T-helper 9 cell (primary cell): Measurements from ENCODE around the gene RDH12.
"Not testable (repeated sequence)": the region's sequence is repeated elsewhere in the genome, so short reads cannot be mapped to it uniquely, and the experiment has no call there.

Source experiments
- DNase-seq: peaks from one replicate; pipeline ENCODE4 v3.0.0-alpha.2; 2020
- total RNA-seq, 2 donors: gene quantifications; one replicate each; lab custom pipeline; 2026; lab: John Stamatoyannopoulos, UW

RDH12 gene
- 0 reads per million in 2 donors for total RNA-seq

DNA sequence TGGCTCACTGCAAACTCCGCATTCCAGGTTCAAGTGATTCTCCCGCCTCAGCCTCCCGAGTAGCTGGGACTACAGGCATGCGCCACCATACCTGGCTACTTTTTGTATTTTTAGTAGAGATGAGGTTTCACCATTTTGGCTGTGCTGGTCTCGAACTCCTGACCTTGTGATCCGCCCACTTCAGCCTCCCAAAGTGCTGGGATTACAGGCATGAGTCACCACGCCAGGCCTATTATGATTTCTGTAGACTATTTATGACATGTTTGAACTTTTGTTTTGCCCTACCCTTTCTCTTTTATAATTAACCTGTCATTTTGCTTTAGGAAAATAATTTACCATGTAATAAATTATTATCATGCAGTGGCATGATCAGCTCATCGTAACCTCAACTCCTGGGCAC lies at the start of gene RDH12:
Gene RDH12, plus strand, starts transcription at position 395 of the 400 bp plus-strand sequence. CDS start 20,757 bp downstream, outside the sequence.
- not testable (repeated sequence) for DNase-seq

DNA sequence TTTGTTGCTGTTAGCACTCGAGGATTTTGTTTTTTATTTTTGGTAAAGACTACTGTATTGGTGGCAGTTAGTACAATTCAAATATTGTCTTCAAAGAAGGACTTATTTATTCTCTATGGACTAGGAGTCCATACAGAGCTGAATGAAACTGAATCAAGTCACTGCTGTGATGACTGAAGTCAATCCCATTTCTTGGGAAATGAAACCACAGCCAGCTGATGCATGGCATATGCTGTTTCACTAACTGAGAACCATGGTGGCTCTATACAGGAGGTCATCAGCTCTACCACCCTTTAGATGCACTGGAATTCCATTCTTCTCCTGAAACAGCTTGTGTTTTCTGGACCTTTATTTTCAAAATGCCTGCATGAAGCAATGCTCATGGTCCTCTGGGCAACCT lies 49.5 kb upstream of the RDH12 start:
- no peak for DNase-seq

DNA sequence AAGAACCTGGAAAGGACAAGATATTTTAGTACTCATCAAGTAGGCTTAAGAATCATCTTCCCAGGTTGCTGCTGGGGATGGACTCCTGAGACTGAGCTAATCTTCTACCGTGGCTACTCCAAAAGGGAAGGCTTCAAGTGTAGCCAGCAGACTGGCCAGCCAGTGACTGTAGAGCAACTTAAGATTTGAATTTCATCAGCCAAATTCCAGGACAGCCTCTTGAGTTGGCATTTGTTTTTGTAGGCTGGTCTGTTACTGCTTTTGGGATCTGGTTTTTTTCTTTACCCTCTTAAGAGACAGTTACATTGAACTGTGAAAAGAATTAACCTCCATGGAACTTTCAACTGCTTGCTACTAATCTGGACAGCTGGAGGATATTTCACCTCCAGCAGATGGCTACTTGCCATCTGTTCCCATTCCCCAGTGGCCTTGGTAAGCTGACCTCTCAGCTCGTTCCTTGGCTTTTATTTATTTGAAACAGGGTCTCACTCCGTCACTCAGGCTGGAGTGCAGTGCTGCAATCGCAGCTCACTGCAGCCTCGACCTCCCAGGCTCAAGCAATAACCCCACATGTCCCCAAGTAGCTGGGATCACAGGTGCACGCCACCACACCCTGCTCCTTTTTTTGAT lies 47.9 kb upstream of the RDH12 start:
- no peak for DNase-seq

DNA sequence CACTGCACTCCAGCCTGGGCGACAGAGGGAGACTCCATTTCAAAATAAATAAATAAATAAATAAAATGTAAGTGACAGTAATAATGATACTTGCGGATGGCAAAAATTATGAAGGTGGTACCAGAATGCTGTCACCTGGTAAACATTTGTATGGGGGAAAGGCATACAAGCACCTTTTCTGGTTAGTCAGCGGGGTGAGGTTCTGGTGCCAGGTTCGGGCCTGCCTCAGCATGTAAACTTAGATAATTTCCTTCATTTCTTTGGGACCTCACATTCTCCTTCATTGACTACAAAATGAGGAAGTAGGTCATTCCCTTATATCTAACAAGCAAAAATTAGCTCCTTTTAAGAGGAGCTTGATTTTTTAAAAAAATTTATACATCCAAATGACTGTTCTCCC lies 38.1 kb upstream of the RDH12 start:
- DNase-seq: no peak

DNA sequence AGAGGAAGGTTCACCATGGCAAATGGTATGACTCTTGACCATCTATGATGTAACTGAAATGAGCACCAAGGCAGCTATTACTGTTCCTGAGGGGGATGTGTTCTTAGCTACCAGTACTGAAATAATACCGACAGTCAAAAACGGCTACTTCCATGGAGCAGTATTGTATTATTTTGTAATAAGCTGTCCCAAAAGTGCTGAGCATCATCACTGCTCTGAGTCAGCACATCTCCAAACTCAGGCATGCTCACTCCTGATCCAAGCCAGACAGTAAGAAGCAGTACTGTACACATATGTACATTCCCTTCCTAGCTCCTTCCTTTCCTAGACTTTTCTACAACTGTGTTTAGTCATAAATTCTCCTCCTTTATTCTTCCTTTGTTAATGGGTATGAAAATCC lies 35.8 kb upstream of the RDH12 start:
- DNase-seq: no peak

DNA sequence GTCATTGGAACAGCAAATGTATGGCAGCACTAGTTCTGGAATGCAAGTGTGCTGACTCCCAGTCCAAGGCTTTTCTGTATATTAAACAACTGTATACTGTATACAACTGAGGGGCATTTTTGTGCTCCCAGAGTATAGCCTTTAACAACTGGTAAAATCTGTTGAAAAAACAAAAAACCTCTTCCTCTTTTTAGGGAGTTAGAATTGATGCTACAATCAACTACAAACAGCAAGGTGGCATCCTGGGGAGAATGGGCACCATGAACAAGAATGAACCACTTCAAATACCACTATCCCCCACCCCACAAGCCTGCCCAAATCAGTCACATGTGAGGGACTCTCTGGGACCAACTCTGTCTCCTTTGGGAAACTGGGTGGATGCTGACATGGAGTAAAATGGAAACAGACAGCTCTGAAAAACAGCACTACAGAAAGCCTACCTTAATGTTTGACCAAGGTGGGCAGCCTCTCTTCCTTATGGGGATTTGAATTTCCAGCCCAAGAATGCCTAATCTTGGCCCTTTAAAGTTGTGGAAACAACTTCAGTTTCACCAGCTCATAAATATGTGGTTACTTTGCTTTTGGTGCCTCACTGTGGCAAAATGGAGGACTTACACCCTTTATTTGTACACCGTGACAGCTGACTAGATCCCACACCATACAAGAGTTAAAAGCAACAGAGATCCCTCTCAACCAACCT lies 34.8 kb upstream of the RDH12 start:
- no peak for DNase-seq

DNA sequence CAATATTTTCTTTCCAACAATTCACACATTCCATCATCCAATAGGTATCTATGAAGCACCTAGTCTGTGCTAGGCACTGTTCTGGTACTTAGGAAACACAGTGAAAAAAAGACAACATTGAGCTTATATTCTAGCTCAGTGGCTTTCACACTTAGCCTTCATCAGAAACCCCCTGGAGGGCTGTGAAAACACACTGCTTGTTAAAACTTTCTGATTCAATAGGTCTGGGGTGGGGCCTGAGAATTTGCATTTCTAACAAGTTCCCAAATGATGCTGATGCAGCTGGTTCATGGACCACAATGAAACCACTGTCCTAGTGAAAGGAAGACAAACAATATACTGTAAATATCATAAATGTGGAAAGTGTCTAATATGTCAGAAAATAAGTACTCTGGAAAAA lies 33.1 kb upstream of the RDH12 start:
- no peak for DNase-seq

DNA sequence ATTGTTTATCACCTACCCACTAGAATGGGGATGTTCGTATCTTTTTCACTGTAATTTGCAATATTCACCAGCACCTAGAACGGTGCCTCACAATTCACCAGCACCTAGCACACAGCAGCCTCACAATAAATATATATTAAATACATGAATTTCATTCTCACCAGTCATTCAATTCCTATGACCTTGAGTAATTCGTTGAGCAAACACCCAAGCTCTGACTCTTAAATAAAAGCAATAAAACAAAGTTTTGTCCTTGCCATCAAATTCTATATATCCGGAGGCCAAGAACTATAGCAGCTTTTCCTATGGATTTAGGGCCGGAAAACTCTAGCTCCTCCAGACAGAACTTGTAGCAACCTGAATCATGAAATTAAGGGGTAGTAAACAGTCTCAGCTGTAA lies 28.2 kb upstream of the RDH12 start:
- DNase-seq: no peak

DNA sequence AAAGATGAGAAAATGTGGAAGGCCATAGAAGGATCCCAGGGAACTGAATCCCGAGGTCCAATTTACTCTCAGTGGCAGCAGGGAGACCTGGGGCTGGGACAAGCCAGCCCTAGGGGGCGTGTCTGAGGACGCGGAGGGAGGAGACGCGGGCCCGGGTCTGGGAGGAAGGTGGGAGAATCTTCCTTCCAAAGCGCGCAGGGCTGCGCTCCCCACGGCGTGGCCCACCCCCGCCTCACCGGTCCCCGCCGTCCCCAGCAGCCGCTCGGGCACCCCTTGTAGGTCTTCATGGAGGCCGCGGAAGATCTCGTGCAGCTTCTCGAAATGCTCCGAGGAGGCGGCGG lies 27.6 kb upstream of the RDH12 start:
- DNase-seq: peak; percentile 57

DNA sequence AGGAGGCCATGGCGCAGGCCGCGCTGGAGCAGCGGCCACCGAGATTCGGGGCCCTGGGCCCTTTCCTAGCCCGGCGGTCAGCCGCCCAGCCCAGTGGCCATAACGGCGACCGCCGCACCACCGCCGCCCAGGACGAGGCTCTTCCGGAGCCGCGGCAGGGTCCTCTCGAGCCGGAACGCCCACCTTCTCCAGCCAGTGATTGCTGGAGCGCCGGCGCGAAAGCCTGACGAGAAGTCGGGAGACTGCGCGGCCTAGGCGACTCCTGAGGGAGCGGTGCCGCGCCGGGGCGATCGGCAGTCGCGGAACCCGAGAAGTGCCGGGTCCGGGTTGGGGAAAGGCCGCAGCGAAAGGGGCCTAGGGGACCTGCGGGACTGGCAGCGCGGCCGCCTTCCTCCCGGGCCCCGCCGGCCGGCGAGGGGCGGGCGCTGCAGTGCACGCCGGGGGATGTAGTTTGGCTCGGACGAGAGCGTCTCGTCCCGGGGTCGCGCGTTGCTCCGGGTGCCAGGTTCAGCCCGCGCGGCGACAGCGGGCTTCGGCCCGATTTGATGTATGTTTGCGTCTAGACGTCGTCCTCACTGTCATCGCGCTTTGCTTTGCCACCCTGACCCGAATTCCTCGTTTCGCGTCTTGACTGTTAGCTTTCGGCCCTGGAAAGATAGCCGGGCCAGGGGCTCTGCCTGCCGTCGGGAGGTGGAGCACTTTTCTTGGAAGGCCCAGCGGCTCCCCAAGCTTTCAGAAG lies 27.0 kb upstream of the RDH12 start, which contains the start of gene VTI1B:
Gene VTI1B, minus strand, starts transcription at position 153 of the 739 bp plus-strand sequence. Its CDS starts 143 bp downstream, at position 10.
- peak; percentile 73 for DNase-seq

DNA sequence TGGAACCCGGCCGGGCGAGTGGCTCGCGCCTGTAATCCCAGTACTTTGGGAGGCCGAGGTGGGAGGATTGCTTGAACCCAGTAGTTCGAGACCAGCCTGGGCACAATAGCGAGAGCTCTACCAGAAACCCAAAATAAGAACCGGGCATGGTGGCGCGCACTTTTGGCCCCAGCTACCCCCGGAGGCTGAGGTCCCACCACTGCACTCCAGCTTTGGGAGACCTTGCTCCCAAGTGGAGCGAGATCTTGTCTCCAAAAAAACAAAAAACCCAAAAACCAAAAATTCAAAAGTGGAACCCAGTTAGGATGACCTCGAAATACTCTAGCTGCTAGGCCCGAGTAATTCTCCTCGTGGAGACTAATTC lies 26.5 kb upstream of the RDH12 start:
- no peak for DNase-seq

DNA sequence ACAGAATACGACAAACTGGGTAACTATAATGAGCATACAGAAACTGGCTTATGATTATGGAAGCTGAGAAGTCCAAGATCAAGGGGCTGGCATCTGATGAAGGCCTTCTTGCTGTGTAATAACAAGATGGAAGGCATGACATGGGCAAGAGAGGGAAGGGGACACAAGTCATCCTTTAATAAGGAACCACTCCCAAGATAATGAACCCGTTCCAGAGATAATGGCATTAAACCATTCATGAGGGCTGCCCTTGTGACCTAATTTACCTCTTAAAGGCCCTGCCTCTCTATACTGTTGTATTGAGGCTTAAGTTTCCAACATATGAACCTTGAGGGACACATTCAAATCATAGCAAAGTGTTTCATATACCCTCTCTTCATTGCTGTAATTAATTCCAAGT lies 22.7 kb upstream of the RDH12 start:
- no peak for DNase-seq

DNA sequence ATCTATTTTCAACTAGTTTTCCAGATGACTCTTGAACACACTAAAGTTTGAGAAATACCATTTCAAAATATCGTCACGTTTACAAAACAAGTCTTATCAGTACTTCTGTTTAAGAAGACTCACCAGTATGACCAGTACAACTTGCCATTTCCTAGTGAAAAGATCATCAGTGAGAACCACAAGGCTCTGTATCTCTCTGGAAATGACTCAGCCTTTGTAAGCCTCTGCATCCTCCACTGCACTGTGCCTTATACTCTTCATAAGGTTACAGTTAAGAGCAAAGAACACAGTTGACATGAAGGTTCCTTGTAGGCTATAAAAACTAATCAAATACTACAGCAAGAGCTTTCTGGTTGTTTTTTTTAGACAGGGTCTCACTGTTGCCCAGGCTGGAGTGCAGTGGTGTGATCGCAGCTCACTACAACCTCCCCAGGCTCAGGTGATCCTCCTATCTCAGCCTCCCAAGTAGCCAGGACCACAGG lies 21.5 kb upstream of the RDH12 start:
- DNase-seq: no peak

DNA sequence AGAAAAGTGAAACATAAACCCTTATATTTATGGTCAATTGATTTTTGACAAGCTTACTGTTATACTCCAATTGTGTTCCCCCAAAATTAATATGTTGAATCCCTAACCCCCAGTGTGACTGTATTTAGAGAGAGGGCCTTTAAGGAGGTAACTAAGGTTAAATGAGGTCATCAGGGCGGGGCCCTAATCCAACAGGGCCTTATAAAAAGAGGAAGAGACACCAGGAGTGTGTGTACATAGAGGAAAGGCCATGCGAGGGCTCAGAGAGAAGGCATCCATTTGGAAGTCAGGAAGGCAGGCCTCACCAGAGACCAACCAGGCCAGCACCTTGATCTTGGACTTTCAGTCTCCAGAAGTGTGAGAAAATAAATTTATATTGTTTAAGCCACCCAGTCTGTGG lies 20.7 kb upstream of the RDH12 start:
- no peak for DNase-seq

DNA sequence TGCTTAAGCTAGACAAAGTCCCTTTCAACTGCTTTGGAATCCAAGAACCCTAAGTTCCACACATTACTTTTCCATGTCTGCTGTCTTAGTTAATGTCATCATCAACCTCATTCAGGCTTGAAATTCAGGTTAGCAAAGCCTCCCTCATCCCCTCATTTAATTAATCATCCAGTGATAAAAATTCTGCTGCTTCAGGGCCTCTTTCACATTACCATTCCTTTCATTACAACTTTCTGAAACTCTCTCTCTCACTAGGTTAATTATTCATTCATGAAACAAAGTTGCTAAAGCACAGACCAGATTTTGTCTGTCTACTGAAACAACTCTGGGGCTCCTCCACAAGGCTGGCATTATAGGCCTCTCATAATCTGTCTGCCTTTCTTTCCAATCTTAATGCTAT lies 17.8 kb upstream of the RDH12 start:
- DNase-seq: no peak

DNA sequence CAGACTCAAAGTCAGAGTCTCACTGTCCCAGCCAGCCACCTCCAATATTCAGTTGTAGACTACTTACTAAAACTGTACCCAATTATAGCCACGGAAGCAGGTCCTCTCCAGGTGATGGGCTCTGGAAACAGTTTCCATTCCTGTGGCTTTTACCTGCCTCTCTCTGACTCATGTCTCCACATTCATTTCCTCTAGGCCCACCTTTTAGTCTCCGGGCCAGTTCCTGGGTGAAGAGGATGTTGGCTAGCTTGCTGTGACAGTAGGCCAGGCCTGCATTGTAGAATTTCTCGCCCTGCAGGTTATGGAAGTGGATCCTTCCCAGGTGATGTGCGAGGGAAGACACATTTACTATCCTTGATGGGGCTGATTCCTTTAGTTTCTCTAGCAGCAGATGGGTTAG lies 11.7 kb upstream of the RDH12 start:
- no peak for DNase-seq

DNA sequence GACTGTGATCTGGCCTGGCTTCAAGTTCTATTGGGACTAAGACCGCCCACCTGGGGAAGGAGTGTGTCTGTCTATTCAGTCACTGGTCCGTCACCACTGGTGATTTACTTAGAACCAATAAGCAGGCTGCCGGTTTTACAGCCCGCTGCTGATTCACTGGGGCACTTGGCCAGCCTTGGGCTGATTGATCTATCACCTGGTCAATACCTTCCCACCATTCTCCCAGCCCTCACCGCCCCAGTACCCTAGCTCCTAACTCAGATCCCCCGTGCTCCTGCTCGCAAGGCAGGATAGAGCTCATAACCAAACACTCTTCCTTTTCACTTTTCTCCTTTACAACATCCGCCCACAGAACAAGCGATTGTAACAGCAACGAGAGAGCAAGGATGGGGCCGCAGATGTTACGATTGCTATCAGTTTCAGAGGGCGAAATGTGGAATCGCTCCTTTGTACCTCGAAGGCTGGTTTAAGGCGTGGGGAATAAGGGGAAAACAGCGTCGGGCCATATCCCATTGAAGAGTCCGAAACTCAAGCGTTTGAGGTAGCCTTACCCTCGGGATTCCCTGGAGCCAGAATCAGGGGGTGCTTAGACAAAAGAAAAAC lies 6.8 kb upstream of the RDH12 start:
- peak; percentile 45 for DNase-seq

DNA sequence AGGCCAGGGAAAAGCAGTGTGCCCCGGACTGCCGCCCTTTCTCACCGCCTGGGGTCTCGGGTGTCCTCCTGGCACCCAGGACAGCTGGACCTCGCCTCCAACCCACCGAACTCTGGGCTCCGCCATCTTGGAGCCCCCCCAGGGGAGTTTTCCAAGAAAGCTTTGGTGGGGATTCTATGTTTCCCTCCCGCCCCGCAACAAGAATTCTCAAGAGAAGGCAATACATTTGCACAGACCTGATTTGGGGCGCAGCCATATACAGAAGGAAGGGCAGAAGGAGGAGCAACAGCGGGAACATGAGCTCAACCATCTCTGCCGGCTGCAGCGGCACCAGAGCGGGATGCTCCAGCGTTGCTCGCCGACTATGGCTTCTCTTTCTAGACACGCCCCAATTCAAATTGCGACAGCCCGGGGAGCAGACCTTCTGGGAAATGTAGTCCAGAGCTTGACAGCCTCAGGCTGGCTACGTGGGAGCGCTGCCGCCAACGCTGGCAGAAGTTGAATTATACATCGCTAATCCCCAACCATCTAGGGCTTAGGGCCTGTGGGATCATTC lies 6.2 kb upstream of the RDH12 start, which contains the start of gene RDH11:
Gene RDH11, minus strand, starts transcription at position 371 of the 556 bp plus-strand sequence. Its CDS starts 61 bp downstream, at position 310.
- peak; percentile 67 for DNase-seq

DNA sequence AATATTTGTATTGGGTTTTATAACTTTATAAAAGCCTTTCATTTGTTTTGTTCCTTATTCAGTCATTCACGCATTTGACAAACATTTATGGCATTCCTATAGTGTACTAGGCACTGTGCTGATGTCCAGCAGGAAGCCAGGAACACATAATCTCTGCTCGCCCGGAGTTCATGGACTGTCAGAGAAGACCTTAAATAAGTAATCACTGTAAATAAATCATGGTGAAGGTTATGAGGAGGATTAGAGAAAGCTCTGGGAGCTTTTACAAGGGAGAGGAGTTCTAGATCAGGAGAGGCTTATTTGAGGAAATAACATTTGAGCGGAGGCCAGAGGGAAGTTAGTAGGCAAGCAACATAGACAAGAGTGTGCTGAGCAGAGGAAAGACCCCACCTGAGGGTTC lies 4.7 kb upstream of the RDH12 start:
- DNase-seq: no peak

DNA sequence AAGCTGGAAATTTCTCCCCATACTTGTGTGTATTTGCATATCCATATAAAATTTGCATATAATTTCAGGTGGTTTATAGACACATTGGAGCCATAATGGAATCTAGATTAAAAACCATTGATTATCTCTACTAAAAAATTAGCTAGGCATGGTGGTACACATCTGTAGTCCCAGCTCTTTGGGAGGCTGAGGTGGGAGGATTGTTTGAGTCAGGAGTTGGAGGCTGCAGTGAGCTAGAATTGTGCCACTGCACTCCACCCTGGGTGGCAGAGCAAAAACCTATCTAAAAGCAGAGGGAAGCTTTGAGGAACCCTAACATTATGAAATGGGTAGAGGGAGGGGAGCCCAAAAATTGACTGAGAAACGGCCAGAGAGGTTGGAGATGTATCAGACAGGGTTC lies 3.5 kb upstream of the RDH12 start:
- no peak for DNase-seq

DNA sequence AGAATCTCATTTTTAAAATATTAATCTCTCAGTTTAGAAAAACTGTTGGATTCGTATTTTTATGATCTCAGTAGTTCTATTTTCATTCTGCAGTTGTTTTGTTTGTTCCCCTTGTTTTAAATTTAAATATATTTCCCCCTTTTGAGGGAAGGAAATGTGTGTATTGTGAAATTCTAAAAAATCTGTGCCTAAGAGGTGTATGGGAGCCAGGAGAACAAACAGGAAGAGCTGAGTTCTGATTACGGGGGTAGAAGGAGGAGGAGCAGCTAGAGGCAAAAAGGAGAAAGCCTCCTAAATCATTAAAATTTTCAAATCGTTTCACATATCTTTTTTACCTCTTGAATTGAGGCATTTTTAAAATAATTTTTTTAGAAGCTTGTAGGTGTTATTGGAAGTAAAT lies 2.3 kb downstream of the RDH12 start:
- no peak for DNase-seq

DNA sequence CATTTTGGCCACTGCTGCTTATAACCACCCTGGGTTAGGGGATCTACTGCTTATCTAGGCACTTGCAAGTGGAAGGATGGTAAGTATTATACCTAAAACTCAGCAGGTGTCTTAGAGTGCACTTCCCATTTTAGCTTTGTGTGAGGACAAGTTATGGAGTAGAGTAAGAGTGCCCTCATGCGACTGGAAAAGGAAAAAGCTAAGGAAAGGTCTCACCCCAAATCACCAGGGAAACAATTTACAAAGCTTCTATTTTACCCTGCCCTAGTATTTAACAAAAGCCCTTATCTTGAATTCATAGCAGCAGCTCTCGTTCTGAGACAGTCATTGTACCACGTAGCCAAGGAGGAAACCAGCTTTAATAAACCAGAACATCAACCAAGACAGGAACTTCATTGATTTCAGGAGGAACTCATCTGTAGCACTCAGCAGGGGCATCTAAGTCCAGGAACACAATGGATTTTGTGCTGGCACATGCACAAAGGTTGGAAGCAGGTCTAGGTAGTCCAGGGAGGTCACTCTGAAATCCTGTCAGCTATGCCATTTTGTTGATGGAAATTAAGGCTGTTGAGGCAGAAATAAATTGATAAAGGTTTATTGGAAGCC lies 2.9 kb downstream of the RDH12 start:
- DNase-seq: no peak

DNA sequence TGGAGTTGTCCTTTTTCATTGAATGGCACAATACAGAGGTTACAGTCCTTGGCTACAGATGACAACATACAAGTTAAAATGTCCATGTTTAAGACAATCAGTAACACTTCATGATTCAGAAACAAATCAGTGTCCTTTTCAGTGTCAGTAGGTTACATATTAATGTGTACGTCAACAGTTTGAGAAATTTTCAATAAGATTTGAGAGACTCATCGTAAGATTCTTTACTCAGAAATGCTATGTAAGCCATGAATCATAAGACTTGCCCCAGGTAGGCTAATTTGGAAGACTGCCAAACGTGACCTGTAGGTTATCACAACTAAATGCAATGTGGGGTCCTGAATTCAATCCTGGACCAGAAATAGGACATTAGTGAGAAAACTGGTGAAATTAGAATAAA lies 3.5 kb downstream of the RDH12 start:
- no peak for DNase-seq
